ENCODE data around the gene KRT7.

DNA sequence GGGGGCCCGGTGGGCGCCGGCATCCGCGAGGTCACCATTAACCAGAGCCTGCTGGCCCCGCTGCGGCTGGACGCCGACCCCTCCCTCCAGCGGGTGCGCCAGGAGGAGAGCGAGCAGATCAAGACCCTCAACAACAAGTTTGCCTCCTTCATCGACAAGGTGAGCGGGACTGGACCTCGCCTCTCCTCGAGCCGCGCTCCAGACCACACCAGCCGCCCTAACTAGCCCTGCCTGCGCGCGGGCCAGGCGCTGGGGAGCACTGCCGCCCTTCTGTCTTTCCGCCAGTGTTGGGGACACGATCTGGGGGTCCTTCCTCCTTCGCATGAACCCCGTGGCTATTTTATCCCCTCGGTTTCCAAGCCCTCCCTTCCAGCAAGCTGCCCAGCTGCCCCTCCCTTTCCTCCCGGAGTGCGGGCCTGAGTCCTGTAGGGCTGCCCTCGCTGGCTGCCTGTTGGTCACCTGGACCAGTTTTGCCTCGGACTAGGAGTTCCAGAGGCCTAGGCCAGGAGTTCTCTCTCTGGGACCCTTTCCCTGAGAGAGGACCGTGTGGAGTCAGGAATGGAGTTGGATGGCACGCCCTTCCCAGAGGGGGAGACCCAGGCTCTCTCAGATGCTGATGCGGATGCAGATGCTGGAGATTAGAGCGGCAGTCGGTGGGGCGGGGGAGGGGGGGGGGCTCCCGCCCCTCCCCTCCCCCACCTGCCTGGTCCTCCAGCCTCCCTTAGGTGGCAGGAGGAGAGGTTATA, 592 bp downstream of the KRT7 start:
- TF ChIP-seq, protein P1, sequence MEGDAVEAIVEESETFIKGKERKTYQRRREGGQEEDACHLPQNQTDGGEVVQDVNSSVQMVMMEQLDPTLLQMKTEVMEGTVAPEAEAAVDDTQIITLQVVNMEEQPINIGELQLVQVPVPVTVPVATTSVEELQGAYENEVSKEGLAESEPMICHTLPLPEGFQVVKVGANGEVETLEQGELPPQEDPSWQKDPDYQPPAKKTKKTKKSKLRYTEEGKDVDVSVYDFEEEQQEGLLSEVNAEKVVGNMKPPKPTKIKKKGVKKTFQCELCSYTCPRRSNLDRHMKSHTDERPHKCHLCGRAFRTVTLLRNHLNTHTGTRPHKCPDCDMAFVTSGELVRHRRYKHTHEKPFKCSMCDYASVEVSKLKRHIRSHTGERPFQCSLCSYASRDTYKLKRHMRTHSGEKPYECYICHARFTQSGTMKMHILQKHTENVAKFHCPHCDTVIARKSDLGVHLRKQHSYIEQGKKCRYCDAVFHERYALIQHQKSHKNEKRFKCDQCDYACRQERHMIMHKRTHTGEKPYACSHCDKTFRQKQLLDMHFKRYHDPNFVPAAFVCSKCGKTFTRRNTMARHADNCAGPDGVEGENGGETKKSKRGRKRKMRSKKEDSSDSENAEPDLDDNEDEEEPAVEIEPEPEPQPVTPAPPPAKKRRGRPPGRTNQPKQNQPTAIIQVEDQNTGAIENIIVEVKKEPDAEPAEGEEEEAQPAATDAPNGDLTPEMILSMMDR (IDR thresholded peaks at IDR 0.05; ENCODE audit: low read length) = no peak
- no peak for TF ChIP-seq EZH2 (optimal IDR thresholded peaks at IDR 0.05; ENCODE audit: low read depth, low read length)
- no peak for TF ChIP-seq EZH2phosphoT487 (IDR thresholded peaks at IDR 0.05; ENCODE audit: low read length)
